ENCODE data around the gene RASA2.
"Not testable (repeated sequence)": the region's sequence is repeated elsewhere in the genome, so short reads cannot be mapped to it uniquely, and the experiment has no call there.

RASA2 gene

DNA sequence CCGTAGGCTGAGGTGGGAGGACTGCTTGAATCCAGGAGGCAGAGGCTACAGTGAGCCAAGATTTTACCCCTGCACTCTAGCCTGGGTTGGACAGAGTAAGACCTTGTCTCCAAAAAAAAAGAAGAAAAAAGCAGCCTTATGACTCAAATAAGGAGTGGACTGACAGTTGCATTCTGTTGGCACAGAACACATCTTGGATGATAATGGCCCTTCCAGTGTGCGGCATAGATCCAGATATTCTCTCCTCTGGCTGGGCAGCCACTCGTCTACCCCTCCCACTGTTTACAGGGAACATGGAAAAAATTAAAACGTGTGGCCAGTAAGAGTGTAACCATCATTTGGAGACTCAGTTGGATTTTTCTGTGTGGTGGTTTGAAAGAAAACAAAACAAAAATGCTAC lies 132.6 kb downstream of the RASA2 start:
- Histone ChIP-seq H3K27me3 (ENCODE audit: control insufficient read depth, insufficient read depth, low read length) (no peaks in the 10 kb centered on the region), H3K9me3 (ENCODE audit: control insufficient read depth, insufficient read depth, low read length) (no peaks in the 10 kb centered on the region), H3K27ac (ENCODE audit: low read depth, low read length) (no peak overlapping the region), H3K36me3 (ENCODE audit: control insufficient read depth, insufficient read depth, low read length) (no peaks in the 10 kb centered on the region), H3K4me1 (ENCODE audit: control insufficient read depth, insufficient read depth, low read length) (no peaks in the 10 kb centered on the region), H3K9ac (ENCODE audit: low read depth, low read length) (no peak overlapping the region), H3K4me3 (ENCODE audit: low read depth, low read length) (no peak overlapping the region)

DNA sequence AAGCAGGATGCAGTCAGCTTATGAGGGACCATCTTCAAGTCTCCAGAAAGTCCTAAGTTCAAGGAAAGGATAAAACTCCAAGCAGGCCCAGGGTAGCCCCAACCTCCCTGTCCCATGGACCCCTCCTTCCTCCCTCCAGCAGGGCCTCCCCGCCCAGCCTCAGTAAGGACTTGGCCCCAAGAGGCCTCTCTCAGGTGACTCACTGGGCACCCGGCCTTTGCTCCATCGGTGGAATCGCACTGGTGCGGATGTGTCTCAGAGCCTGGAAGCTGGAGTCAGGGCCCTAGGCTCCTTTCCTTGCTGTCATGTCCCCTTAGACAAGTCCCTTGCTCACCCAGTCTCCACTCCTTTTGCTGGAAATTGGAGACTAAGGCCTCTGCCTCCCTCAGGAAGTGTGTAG lies 136.9 kb downstream of the RASA2 start:
- H3K36me3 ChIP-seq (ENCODE audit: control insufficient read depth, insufficient read depth, low read length) = no peaks in the 10 kb centered on the region
- no peaks in the 10 kb centered on the region for H3K27me3 ChIP-seq (ENCODE audit: control insufficient read depth, insufficient read depth, low read length)
- H3K4me3 ChIP-seq (ENCODE audit: low read depth, low read length) = no peak overlapping the region
- no peak overlapping the region for H3K27ac ChIP-seq (ENCODE audit: low read depth, low read length)
- H3K9me3 ChIP-seq (ENCODE audit: control insufficient read depth, insufficient read depth, low read length) = no peaks in the 10 kb centered on the region; the same call in none of the 2 replicates
- no peaks in the 10 kb centered on the region for H3K4me1 ChIP-seq (ENCODE audit: control insufficient read depth, insufficient read depth, low read length)
- H3K9ac ChIP-seq (ENCODE audit: low read depth, low read length) = no peak overlapping the region

DNA sequence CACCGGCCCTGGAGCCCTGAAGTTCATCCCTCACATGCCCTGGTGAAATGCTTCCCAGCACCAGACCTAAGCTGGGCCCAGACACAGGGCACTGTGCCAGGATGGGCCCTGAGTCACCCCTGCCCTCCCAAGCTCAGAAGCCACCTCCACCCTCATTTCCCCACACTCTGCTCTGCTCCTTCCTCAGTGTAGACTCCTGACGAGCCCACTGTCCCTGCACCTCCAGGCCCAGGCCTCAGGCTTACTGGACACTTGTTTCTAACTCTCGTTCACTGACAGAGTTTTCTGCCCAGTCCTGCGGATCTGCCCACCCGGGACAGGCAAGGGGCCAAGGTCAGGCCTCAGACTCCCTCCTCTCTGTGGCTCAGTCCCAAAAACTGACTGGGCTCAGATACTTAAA lies 138.7 kb downstream of the RASA2 start:
- Histone ChIP-seq H3K4me1 (ENCODE audit: control insufficient read depth, insufficient read depth, low read length) (no peaks in the 10 kb centered on the region), H3K9me3 (ENCODE audit: control insufficient read depth, insufficient read depth, low read length) (no peaks in the 10 kb centered on the region; the same call in none of the 2 replicates), H3K36me3 (ENCODE audit: control insufficient read depth, insufficient read depth, low read length) (no peaks in the 10 kb centered on the region), H3K27ac (ENCODE audit: low read depth, low read length) (no peak overlapping the region), H3K4me3 (ENCODE audit: low read depth, low read length) (no peak overlapping the region), H3K27me3 (ENCODE audit: control insufficient read depth, insufficient read depth, low read length) (no peaks in the 10 kb centered on the region), H3K9ac (ENCODE audit: low read depth, low read length) (no peak overlapping the region)

DNA sequence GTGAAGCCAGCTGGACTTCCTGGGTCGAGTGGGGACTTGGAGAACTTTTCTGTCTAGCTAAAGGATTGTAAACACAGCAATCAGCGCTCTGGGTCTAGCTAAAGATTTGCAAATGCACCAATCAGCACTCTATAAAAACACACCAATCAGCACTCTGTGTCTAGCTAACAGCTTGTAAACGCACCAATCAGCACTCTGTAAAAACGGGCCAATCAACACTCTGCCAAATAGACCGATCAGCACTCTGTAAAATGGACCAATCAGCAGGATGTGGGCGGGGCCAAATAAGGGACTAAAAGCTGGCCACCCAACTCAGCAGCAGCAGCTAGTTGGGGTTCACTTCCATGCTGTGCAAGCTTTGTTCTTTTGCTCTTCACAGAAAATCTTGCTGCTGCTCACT lies 141.5 kb downstream of the RASA2 start:
- H3K9me3 ChIP-seq (ENCODE audit: control insufficient read depth, insufficient read depth, low read length); H3K4me1 ChIP-seq (ENCODE audit: control insufficient read depth, insufficient read depth, low read length); H3K36me3 ChIP-seq (ENCODE audit: control insufficient read depth, insufficient read depth, low read length); H3K4me3 ChIP-seq (ENCODE audit: low read depth, low read length); H3K9ac ChIP-seq (ENCODE audit: low read depth, low read length); H3K27ac ChIP-seq (ENCODE audit: low read depth, low read length); H3K27me3 ChIP-seq (ENCODE audit: control insufficient read depth, insufficient read depth, low read length): not testable (repeated sequence)

- H3K36me3 ChIP-seq (ENCODE audit: control insufficient read depth, insufficient read depth, low read length); H3K27ac ChIP-seq (ENCODE audit: low read depth, low read length); H3K9me3 ChIP-seq (ENCODE audit: control insufficient read depth, insufficient read depth, low read length); H3K4me3 ChIP-seq (ENCODE audit: low read depth, low read length); H3K27me3 ChIP-seq (ENCODE audit: control insufficient read depth, insufficient read depth, low read length); H3K9ac ChIP-seq (ENCODE audit: low read depth, low read length); H3K4me1 ChIP-seq (ENCODE audit: control insufficient read depth, insufficient read depth, low read length): not testable (repeated sequence)
These were observed 142.1 kb downstream of the RASA2 start for GRCh38 chr3:141628868-141629441.

- Histone ChIP-seq H3K27me3 (ENCODE audit: control insufficient read depth, insufficient read depth, low read length) (no peaks in the 10 kb centered on the region), H3K9me3 (ENCODE audit: control insufficient read depth, insufficient read depth, low read length) (no peaks in the 10 kb centered on the region; the same call in none of the 2 replicates), H3K4me1 (ENCODE audit: control insufficient read depth, insufficient read depth, low read length) (no peaks in the 10 kb centered on the region), H3K4me3 (ENCODE audit: low read depth, low read length) (no peak overlapping the region), H3K27ac (ENCODE audit: low read depth, low read length) (no peak overlapping the region), H3K36me3 (ENCODE audit: control insufficient read depth, insufficient read depth, low read length) (no peaks in the 10 kb centered on the region), H3K9ac (ENCODE audit: low read depth, low read length) (no peak overlapping the region)
These were observed 143.1 kb downstream of the RASA2 start for GRCh38 chr3:141629976-141630375.

GRCh38 chr3:141632779-141633374 lies 146.1 kb downstream of the RASA2 start:
- no peaks in the 10 kb centered on the region for H3K27me3 ChIP-seq (ENCODE audit: control insufficient read depth, insufficient read depth, low read length)
- no peak overlapping the region for H3K27ac ChIP-seq (ENCODE audit: low read depth, low read length)
- H3K4me3 ChIP-seq (ENCODE audit: low read depth, low read length) = no peak overlapping the region
- H3K4me1 ChIP-seq (ENCODE audit: control insufficient read depth, insufficient read depth, low read length) = no peaks in the 10 kb centered on the region
- H3K36me3 ChIP-seq (ENCODE audit: control insufficient read depth, insufficient read depth, low read length) = no peaks in the 10 kb centered on the region
- no peak overlapping the region for H3K9ac ChIP-seq (ENCODE audit: low read depth, low read length)
- no peaks in the 10 kb centered on the region; the same call in none of the 2 replicates for H3K9me3 ChIP-seq (ENCODE audit: control insufficient read depth, insufficient read depth, low read length)

DNA sequence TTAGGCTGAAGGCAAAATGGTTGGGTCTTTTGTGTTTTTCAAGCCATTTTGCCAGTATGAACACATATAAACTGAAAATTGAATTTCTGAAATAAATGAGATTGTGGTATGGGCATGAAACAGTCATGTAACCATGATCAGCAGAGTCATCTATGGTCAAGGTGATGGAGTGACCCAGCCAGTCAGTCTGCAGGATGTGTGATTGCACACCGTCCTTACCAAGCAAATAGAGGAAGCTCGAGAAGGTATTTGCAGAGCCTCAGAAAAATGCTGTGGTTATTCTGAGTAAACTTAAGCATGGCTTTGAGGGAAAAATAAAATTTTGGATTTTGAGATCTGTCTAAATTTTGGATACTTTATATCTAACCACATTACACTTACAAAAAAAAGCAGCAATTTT lies 155.4 kb downstream of the RASA2 start:
- Histone ChIP-seq H3K4me3 (ENCODE audit: low read depth, low read length) (no peak overlapping the region), H3K9ac (ENCODE audit: low read depth, low read length) (no peak overlapping the region), H3K9me3 (ENCODE audit: control insufficient read depth, insufficient read depth, low read length) (no peaks in the 10 kb centered on the region; the same call in 1 of the 2 replicates), H3K4me1 (ENCODE audit: control insufficient read depth, insufficient read depth, low read length) (peaks cover 5% of the 10 kb centered on the region; the same call in 1 of the 2 replicates), H3K36me3 (ENCODE audit: control insufficient read depth, insufficient read depth, low read length) (no peaks in the 10 kb centered on the region), H3K27me3 (ENCODE audit: control insufficient read depth, insufficient read depth, low read length) (no peaks in the 10 kb centered on the region), H3K27ac (ENCODE audit: low read depth, low read length) (no peak overlapping the region)

GRCh38 chr3:141643391-141643790 lies 156.6 kb downstream of the RASA2 start:
- H3K36me3 ChIP-seq (ENCODE audit: control insufficient read depth, insufficient read depth, low read length) = no peaks in the 10 kb centered on the region
- no peaks in the 10 kb centered on the region for H3K27me3 ChIP-seq (ENCODE audit: control insufficient read depth, insufficient read depth, low read length)
- H3K4me1 ChIP-seq (ENCODE audit: control insufficient read depth, insufficient read depth, low read length) = peaks cover 5% of the 10 kb centered on the region; the same call in 1 of the 2 replicates
- no peak overlapping the region for H3K4me3 ChIP-seq (ENCODE audit: low read depth, low read length)
- H3K9me3 ChIP-seq (ENCODE audit: control insufficient read depth, insufficient read depth, low read length) = no peaks in the 10 kb centered on the region; the same call in 1 of the 2 replicates
- H3K27ac ChIP-seq (ENCODE audit: low read depth, low read length) = no peak overlapping the region
- H3K9ac ChIP-seq (ENCODE audit: low read depth, low read length) = no peak overlapping the region

DNA sequence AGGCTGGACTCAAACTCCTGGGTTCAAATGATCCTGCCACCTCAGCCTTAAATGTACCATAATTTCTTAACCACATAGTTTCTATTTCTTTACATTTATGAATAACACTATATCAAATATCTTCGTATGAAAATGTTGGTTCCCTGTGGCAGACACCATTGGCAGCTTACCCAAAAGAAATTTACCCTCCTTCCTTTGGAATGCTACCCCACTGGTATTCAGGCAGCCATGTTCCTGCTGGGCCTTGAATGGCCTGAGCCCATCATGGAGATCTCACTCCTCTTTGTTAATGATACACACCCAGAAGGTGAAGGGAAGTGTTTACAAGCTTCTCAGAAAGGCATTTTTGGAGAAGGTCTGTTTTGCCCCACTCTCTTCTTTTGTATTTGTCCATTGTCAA lies 157.0 kb downstream of the RASA2 start:
- H3K4me3 ChIP-seq (ENCODE audit: low read depth, low read length) = no peak overlapping the region
- H3K9ac ChIP-seq (ENCODE audit: low read depth, low read length) = no peak overlapping the region
- no peak overlapping the region for H3K27ac ChIP-seq (ENCODE audit: low read depth, low read length)
- peaks cover 5% of the 10 kb centered on the region; the same call in 1 of the 2 replicates for H3K4me1 ChIP-seq (ENCODE audit: control insufficient read depth, insufficient read depth, low read length)
- no peaks in the 10 kb centered on the region; the same call in 1 of the 2 replicates for H3K9me3 ChIP-seq (ENCODE audit: control insufficient read depth, insufficient read depth, low read length)
- no peaks in the 10 kb centered on the region for H3K27me3 ChIP-seq (ENCODE audit: control insufficient read depth, insufficient read depth, low read length)
- no peaks in the 10 kb centered on the region for H3K36me3 ChIP-seq (ENCODE audit: control insufficient read depth, insufficient read depth, low read length)

DNA sequence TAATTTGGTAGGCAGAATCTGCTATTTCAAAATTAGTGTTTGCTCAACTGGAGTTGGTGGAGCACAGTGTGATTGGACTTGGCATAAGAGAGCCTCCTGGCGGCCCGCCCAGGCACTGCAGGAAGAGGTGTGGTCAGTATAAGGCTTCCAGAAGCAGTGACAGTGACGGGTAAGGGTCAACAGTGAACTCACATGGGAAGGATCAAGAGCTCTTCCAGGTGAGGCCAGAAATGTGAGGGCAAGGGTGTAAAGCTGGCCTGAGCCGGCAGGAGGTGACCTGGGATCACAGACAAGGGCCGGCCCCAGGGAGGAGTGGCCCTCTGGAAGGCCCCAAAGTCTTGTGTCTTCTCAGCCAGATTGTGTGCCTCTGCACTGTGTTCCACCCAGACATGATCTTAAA lies 158.1 kb downstream of the RASA2 start:
- no peak overlapping the region for H3K27ac ChIP-seq (ENCODE audit: low read depth, low read length)
- H3K36me3 ChIP-seq (ENCODE audit: control insufficient read depth, insufficient read depth, low read length) = no peaks in the 10 kb centered on the region
- peaks cover 5% of the 10 kb centered on the region; the same call in 1 of the 2 replicates for H3K4me1 ChIP-seq (ENCODE audit: control insufficient read depth, insufficient read depth, low read length)
- no peak overlapping the region for H3K4me3 ChIP-seq (ENCODE audit: low read depth, low read length)
- H3K9me3 ChIP-seq (ENCODE audit: control insufficient read depth, insufficient read depth, low read length) = no peaks in the 10 kb centered on the region; the same call in 1 of the 2 replicates
- no peaks in the 10 kb centered on the region for H3K27me3 ChIP-seq (ENCODE audit: control insufficient read depth, insufficient read depth, low read length)
- H3K9ac ChIP-seq (ENCODE audit: low read depth, low read length) = no peak overlapping the region

Measured in HUES48 (cell line).